Fibroblast of lung (primary cell): ENCODE data around the gene PPIF.

ENCODE experiments used
- EZH2 ChIP-seq: IDR thresholded peaks from 2 replicates; pipeline ENCODE4 v1.5.1; 2012; ENCODE audit warnings: low read length, control low read depth, mild to moderate bottlenecking; ENCODE audit errors: missing control alignments
- TF ChIP-seq, protein P1 (sequence below), 2 donors: IDR thresholded peaks in 1 of 2; conservative IDR thresholded peaks in 1 of 2; 1 replicate in 1 of 2; 2 replicates in 1 of 2; pipeline ENCODE4 v1.5.1; 2011 to 2012; ENCODE audit warnings: low read length in 2 of 2, control low read depth in 1 of 2, inconsistent platforms in 1 of 2, low read depth in 1 of 2, mild to moderate bottlenecking in 1 of 2

DNA sequence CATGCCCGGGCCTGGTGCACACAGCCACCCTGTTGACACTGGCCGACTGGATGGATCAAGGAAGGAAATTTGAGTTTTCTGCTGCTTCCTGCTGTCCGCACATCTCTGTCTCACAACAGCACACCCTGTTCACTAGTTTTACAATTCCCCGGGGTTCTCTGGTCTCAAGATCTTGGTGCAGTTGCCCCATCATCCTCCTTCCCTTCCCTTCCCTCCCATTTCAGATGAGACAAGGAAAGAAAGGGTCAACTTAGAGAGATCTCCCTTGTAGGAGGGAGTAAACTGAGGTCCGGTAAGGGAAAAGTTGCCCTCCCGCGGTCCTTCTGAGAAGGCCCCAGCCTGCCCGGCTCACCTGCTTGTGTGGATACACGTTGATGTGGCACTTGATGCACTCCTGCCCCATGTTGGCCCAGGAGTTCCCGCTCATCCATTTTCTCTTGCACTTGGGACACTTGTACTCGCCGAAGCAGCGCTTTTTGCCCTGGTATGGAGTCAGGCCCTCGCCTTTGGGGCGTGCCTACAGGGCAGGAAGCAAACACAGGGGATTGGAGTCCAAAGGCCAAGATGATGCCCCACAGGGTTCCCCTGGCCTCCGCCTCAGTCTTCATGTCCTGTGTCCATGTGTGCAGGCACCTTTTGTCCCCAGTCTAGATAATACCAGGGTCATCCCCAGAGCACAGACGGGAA, 46.8 kb downstream of the PPIF start:
- TF ChIP-seq, protein P1, sequence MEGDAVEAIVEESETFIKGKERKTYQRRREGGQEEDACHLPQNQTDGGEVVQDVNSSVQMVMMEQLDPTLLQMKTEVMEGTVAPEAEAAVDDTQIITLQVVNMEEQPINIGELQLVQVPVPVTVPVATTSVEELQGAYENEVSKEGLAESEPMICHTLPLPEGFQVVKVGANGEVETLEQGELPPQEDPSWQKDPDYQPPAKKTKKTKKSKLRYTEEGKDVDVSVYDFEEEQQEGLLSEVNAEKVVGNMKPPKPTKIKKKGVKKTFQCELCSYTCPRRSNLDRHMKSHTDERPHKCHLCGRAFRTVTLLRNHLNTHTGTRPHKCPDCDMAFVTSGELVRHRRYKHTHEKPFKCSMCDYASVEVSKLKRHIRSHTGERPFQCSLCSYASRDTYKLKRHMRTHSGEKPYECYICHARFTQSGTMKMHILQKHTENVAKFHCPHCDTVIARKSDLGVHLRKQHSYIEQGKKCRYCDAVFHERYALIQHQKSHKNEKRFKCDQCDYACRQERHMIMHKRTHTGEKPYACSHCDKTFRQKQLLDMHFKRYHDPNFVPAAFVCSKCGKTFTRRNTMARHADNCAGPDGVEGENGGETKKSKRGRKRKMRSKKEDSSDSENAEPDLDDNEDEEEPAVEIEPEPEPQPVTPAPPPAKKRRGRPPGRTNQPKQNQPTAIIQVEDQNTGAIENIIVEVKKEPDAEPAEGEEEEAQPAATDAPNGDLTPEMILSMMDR (conservative IDR thresholded peaks at IDR 0.05 in 1 of 2, IDR thresholded peaks at IDR 0.05 in 1 of 2; ENCODE audit: low read depth in 1 of 2, low read length in 2 of 2) = no peak
- TF ChIP-seq EZH2 = no peak
